Spleen (tissue), 11 donors: Measurements from ENCODE around the gene NFX1. TPM values are rescaled to one million over a fixed set of nuclear protein-coding genes. Genes with fewer than 3 reads are reported as not detected.
"Not testable (repeated sequence)": the region's sequence is repeated elsewhere in the genome, so short reads cannot be mapped to it uniquely, and the experiment has no call there.

Source experiments
- DNase-seq: peaks from one replicate; pipeline ENCODE4 v3.0.0-alpha.2; 2020
- H3K27ac ChIP-seq, 8 donors: fragments of 200-600 bp; sonication (generic) in 7 of 8; 1 replicate in 4 of 8; 2 replicates in 4 of 8; pipeline versions ENCODE4 v1.5.0 to v1.8.0; 2016 to 2021; ENCODE audit warnings: inconsistent platforms in 4 of 8, mild to moderate bottlenecking in 4 of 8, moderate library complexity in 1 of 8
- H3K27me3 ChIP-seq, 7 donors: fragments of 200-600 bp; sonication (generic) in 6 of 7; replicated peaks in 1 of 7; 1 replicate in 4 of 7; 2 replicates in 3 of 7; pipeline versions ENCODE4 v1.5.0 to v1.8.0; 2016 to 2021; ENCODE audit warnings: inconsistent platforms in 3 of 7, mild to moderate bottlenecking in 1 of 7
- H3K36me3 ChIP-seq, 6 donors: fragments of 200-600 bp; sonication (generic) in 5 of 6; 1 replicate in 4 of 6; 2 replicates in 2 of 6; pipeline versions ENCODE4 v1.5.0 to v1.8.0; 2016 to 2021; ENCODE audit warnings: inconsistent platforms in 2 of 6
- H3K4me1 ChIP-seq, 6 donors: fragments of 200-600 bp; sonication (generic) in 5 of 6; 1 replicate in 3 of 6; 2 replicates in 3 of 6; pipeline versions ENCODE4 v1.5.0 to v1.8.0; 2016 to 2021; ENCODE audit warnings: inconsistent platforms in 3 of 6
- H3K4me3 ChIP-seq, 8 donors: fragments of 200-600 bp; sonication (generic) in 7 of 8; 1 replicate in 4 of 8; 2 replicates in 4 of 8; pipeline versions ENCODE4 v1.5.0 to v1.8.0; 2016 to 2021; ENCODE audit warnings: inconsistent platforms in 4 of 8, mild to moderate bottlenecking in 4 of 8, moderate library complexity in 2 of 8
- H3K9me3 ChIP-seq, 8 donors: fragments of 200-600 bp; sonication (generic) in 7 of 8; 1 replicate in 4 of 8; 2 replicates in 4 of 8; pipeline versions ENCODE4 v1.5.0 to v1.8.0; 2016 to 2021; ENCODE audit warnings: inconsistent platforms in 4 of 8
- POLR2A ChIP-seq, 3 donors: fragments of 450-650 bp; IDR thresholded peaks; one replicate each; pipeline ENCODE4 v1.5.1; 2017; ENCODE audit warnings: antibody characterized with exemption in 3 of 3, mild to moderate bottlenecking in 1 of 3
- POLR2AphosphoS5 ChIP-seq, 3 donors: sonication (generic); formaldehyde crosslinking; IDR thresholded peaks; one replicate each; pipeline ENCODE4 v1.5.1; 2017; ENCODE audit warnings: antibody characterized with exemption in 3 of 3
- WGBS, 5 donors: extraction: QIAGEN DNeasy Blood & Tissue Kit in 3 of 5; methylation state at CpG; one replicate each; pipeline versions ENCODE4 v1.1.5 to v1.1.7; 2013 to 2018; 5-methylcytosine and 5-hydroxymethylcytosine counted together
- intact Hi-C: fragments of 100-400 bp; cut with DNase I; formaldehyde crosslinking; loops from one replicate; pipeline ENCODE4 v1.15.0; 2023; ENCODE audit warnings: low total_unique reads
- polyA plus RNA-seq, 3 donors: library from polyadenylated mRNA; stranded (reverse); fragments of 200-250 nt; gene quantifications; one replicate each; pipeline ENCODE4 v1.2.1, GENCODE V29; 2013
- total RNA-seq, 7 donors: library from RNA; depleted of rRNA in 3 of 7; stranded (reverse); fragments of >200 nt in 3 of 7; fragmentation: NEBNext Ultra II Directional in 4 of 7; extraction: Animal tissue kit (Norgen Biotek cat#: 25700) in 4 of 7; gene quantifications; one replicate each; pipeline versions ENCODE4 v1.1.0 to v1.2.1, GENCODE V29; 2016 to 2021
- TF ChIP-seq, protein P1 (sequence below), 11 experiments: fragments of 200-600 bp in 7 of 11; fragments of 450-650 bp in 4 of 11; sonication (generic) in 4 of 11; IDR thresholded peaks in 8 of 11; conservative IDR thresholded peaks in 3 of 11; 1 replicate in 7 of 11; 2 replicates in 4 of 11; pipeline versions ENCODE4 v1.4.0 to v1.8.0; 2016 to 2021; ENCODE audit warnings: antibody characterized with exemption in 11 of 11, inconsistent platforms in 4 of 11, mild to moderate bottlenecking in 1 of 11
- donor health status: healthy with polysubstance abuse.
- donor health status: DM: no; HTN: no; CAD: no; lungs with moderate emphysema.
- donor health status: DM: no; HTN: no; CAD: no.
- donor health status: Bipolar disorder and iron deficiency.
- donor health status: healthy.
- donor health status: DM: no; HTN: no; CAD: no.
- donor health status: DM: yes; HTN: yes; CAD: no.

NFX1 gene
- total and polyA plus RNA-seq, 10 donors, result 10.5 to 57.5 (median 42.4) TPM

DNA sequence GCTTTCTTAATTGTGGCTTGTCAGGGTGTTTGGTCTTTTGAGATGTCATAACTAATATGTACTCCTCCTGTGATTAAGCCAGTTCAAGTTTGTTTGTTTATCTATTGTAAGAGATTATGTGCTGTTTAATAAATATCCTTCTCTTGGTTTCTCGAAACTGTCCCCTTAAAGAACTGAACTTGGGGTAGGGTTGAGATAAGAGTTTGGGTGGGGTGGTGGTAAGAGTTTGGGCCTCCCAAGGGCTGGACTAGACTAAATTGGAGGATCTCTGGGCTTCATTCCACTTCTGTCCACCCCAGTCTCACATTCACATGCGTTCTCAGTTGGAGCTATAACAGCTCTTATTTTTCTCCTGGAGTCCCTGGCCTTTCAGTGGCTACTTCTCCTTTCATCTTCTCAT lies 73.8 kb downstream of the NFX1 start:
- H3K36me3 ChIP-seq, result peaks cover 9 to 100% (median 52%) of the 10 kb centered on the region in 6 donors
- 95 to 100% (median 97%) methylated on average over 2 of the region's 2 CpGs for WGBS, 5 donors
- H3K4me1 ChIP-seq, result no peaks in the 10 kb centered on the region
- no peak for TF ChIP-seq POLR2AphosphoS5 (IDR thresholded peaks at IDR 0.05)
- TF ChIP-seq, protein P1, sequence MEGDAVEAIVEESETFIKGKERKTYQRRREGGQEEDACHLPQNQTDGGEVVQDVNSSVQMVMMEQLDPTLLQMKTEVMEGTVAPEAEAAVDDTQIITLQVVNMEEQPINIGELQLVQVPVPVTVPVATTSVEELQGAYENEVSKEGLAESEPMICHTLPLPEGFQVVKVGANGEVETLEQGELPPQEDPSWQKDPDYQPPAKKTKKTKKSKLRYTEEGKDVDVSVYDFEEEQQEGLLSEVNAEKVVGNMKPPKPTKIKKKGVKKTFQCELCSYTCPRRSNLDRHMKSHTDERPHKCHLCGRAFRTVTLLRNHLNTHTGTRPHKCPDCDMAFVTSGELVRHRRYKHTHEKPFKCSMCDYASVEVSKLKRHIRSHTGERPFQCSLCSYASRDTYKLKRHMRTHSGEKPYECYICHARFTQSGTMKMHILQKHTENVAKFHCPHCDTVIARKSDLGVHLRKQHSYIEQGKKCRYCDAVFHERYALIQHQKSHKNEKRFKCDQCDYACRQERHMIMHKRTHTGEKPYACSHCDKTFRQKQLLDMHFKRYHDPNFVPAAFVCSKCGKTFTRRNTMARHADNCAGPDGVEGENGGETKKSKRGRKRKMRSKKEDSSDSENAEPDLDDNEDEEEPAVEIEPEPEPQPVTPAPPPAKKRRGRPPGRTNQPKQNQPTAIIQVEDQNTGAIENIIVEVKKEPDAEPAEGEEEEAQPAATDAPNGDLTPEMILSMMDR (IDR thresholded peaks at IDR 0.05 in 8 of 11, conservative IDR thresholded peaks at IDR 0.05 in 3 of 11), result no peak
- no peak for TF ChIP-seq POLR2A (IDR thresholded peaks at IDR 0.05)
- intact Hi-C loops, result no loop called here
- H3K27me3 ChIP-seq, result no peaks in the 10 kb centered on the region
- no peak for DNase-seq
- no peaks in the 10 kb centered on the region for H3K9me3 ChIP-seq
- no peak overlapping the region for H3K4me3 ChIP-seq
- no peak overlapping the region for H3K27ac ChIP-seq

DNA sequence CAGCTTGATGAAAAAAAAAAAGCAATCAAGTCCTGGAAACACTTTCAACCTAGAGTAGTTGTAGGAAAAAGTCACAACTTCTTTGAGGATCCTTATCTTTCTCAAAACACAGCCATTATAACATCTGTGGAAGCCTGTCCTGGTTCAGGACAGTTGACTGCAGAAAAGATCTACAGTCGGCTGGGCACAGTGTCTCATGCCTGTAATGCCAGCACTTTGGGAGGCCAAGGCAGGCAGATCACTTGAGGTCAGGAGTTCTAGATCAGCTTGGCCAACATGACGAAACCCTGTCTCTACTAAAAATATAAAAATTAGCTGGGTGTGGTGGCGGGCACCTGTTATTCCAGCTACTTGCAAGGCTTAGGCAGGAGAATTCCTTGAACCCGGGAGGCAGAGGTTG lies 74.5 kb downstream of the NFX1 start:
- not testable (repeated sequence) for H3K27me3 ChIP-seq
- H3K36me3 ChIP-seq, result peaks cover 9 to 100% (median 55%) of the 10 kb centered on the region in 6 donors
- WGBS, 5 donors, result 88 to 97% (median 94%) methylated on average over 4 of the region's 4 CpGs

DNA sequence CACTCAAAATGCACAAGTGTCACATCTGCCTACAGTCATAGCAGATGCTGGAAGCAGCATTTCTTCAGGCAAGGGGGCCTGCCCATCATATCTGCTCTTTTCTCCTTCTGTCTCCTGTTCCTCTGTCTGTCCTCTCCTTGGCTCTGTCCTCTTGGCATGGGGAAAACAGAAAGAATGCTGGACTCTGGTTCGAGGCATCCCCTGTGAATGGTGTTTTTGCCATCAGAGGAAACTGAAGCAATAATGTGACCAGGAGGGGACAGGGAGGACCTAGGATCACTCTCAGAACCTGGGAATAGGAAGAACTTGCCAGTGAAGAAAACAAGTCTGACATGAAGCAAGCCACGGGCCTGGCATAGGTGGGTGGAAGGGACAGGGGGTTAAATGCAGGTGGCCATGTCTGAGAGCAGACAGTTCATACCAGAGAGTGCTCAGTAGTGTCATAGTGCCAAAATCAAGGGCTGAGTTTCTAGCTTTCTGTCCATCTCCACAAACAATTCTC lies 76.7 kb downstream of the NFX1 start:
- H3K27ac ChIP-seq, result no peak overlapping the region
- TF ChIP-seq POLR2A (IDR thresholded peaks at IDR 0.05), result no peak
- no peak for TF ChIP-seq POLR2AphosphoS5 (IDR thresholded peaks at IDR 0.05)
- TF ChIP-seq, protein P1 (IDR thresholded peaks at IDR 0.05 in 8 of 11, conservative IDR thresholded peaks at IDR 0.05 in 3 of 11), result no peak
- no peaks in the 10 kb centered on the region for H3K4me1 ChIP-seq
- DNase-seq, result no peak
- 78 to 95% (median 93%) methylated on average over 2 of the region's 2 CpGs for WGBS, 5 donors
- H3K36me3 ChIP-seq, result peaks cover 9 to 100% (median 76%) of the 10 kb centered on the region in 6 donors
- H3K27me3 ChIP-seq, result no peaks in the 10 kb centered on the region
- no peaks in the 10 kb centered on the region for H3K9me3 ChIP-seq
- no peak overlapping the region for H3K4me3 ChIP-seq
- intact Hi-C loops, result no loop called here

More for the DNA sequence above, 74.5 kb downstream of the NFX1 start:
- H3K27ac ChIP-seq, DNase-seq, intact Hi-C loops, H3K4me3 ChIP-seq, H3K9me3 ChIP-seq, H3K4me1 ChIP-seq: not testable (repeated sequence)

DNA sequence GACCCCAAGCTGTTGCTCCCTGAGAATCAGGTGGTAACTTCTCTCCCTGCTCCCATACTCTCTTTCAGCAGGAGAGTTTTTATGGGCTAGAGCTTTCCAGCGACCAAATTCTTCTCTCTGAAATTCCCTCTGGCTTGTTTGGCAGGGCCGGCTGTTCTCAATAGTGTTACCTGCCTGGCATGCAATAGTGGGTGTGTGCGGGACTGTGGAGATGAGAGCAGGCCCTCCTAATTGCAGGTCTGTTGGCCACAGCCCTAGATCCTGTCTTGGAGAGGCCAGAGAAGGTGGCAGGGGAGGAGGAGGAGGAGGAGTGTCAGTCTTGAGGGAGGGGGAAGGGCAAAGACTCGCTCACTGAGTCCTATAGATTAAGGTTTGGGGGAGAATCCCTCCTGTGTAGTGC lies 82.6 kb downstream of the NFX1 start:
- H3K4me3 ChIP-seq, result no peak overlapping the region
- peaks cover 0 to 29% (median 21%) of the 10 kb centered on the region in 6 donors for H3K4me1 ChIP-seq
- no peak overlapping the region for H3K27ac ChIP-seq
- intact Hi-C loops, result loop anchor here (10.0 kb wide), 1 partner anchor 92 kb away; no protein-coding TSS in a partner anchor
- no peaks in the 10 kb centered on the region for H3K9me3 ChIP-seq
- H3K27me3 ChIP-seq, result no peaks in the 10 kb centered on the region
- no peak for TF ChIP-seq POLR2A (IDR thresholded peaks at IDR 0.05)
- TF ChIP-seq, protein P1 (IDR thresholded peaks at IDR 0.05 in 8 of 11, conservative IDR thresholded peaks at IDR 0.05 in 3 of 11), result no peak
- TF ChIP-seq POLR2AphosphoS5 (IDR thresholded peaks at IDR 0.05), result no peak
- peak; percentile 23 for DNase-seq
- peaks cover 0 to 58% (median 42%) of the 10 kb centered on the region in 6 donors for H3K36me3 ChIP-seq
- WGBS, 5 donors, result 83 to 93% (median 92%) methylated on average over 4 of the region's 4 CpGs
